OCI-LY1 (cell line): ENCODE results near the gene GBP5.
"Not testable (repeated sequence)": the region's sequence is repeated elsewhere in the genome, so short reads cannot be mapped to it uniquely, and the experiment has no call there.

ENCODE experiments used
- H2AFZ ChIP-seq: fragments of 200-600 bp; sonication (generic), shearing (Covaris generic); 2 replicates; pipeline ENCODE4 v1.6.0; 2014; ENCODE audit warnings: antibody characterized with exemption, mild to moderate bottlenecking, low read length
- H3F3A ChIP-seq: fragments of 200-600 bp; sonication (generic), shearing (Covaris generic); 2 replicates; pipeline ENCODE4 v1.6.0; 2014; ENCODE audit warnings: mild to moderate bottlenecking, antibody characterized with exemption, low read length, moderate library complexity; ENCODE audit not compliant: insufficient read depth
- H3K27ac ChIP-seq: fragments of 200-600 bp; sonication (generic); 2 replicates; pipeline ENCODE4 v1.5.1; 2014; ENCODE audit warnings: low read length, mixed run types, mild to moderate bottlenecking, low read depth; ENCODE audit not compliant: poor library complexity, severe bottlenecking
- H3K27me3 ChIP-seq: fragments of 200-600 bp; sonication (generic); 2 replicates; pipeline ENCODE4 v1.6.0; 2014; ENCODE audit warnings: antibody characterized with exemption, mild to moderate bottlenecking, low read length, moderate library complexity; ENCODE audit not compliant: insufficient read depth
- H3K36me3 ChIP-seq: fragments of 200-600 bp; sonication (generic); 2 replicates; pipeline ENCODE4 v1.6.1; 2014; ENCODE audit warnings: mild to moderate bottlenecking, antibody characterized with exemption, low read length, moderate library complexity, mixed read lengths; ENCODE audit not compliant: insufficient read depth
- H3K4me1 ChIP-seq: fragments of 200-600 bp; sonication (generic); 2 replicates; pipeline ENCODE4 v1.5.1; 2014; ENCODE audit warnings: mild to moderate bottlenecking, low read length, moderate library complexity; ENCODE audit not compliant: insufficient read depth, severe bottlenecking
- H3K4me2 ChIP-seq: fragments of 200-600 bp; sonication (generic), shearing (Covaris generic); 2 replicates; pipeline ENCODE4 v1.6.1; 2014; ENCODE audit warnings: low read length
- H3K4me3 ChIP-seq: fragments of 200-600 bp; sonication (generic); 2 replicates; pipeline ENCODE4 v1.5.1; 2014; ENCODE audit warnings: low read length, low read depth, mild to moderate bottlenecking, mixed read lengths; ENCODE audit not compliant: poor library complexity, severe bottlenecking
- H3K79me2 ChIP-seq: fragments of 200-600 bp; shearing (Covaris generic); 2 replicates; pipeline ENCODE4 v1.6.1; 2016; ENCODE audit warnings: mixed run types, low read length, mixed read lengths; ENCODE audit not compliant: insufficient read depth
- H3K9ac ChIP-seq: fragments of 200-600 bp; sonication (generic), shearing (Covaris generic); 2 replicates; pipeline ENCODE4 v1.6.1; 2014; ENCODE audit warnings: mild to moderate bottlenecking, low read length, mixed read lengths
- H3K9me2 ChIP-seq: fragments of 200-600 bp; sonication (generic), shearing (Covaris generic); 2 replicates; pipeline ENCODE4 v1.6.1; 2014; ENCODE audit warnings: low read depth, mild to moderate bottlenecking, low read length, mixed read lengths
- H3K9me3 ChIP-seq: fragments of 200-600 bp; shearing (Covaris generic); 2 replicates; pipeline ENCODE4 v1.6.1; 2014; ENCODE audit warnings: low read length, mixed read lengths
- H4K20me1 ChIP-seq: fragments of 200-600 bp; sonication (generic), shearing (Covaris generic); 2 replicates; pipeline ENCODE4 v1.6.0; 2016; ENCODE audit warnings: mild to moderate bottlenecking, low read length; ENCODE audit not compliant: insufficient read depth
- CTCF ChIP-seq: fragments of 200-600 bp; sonication (generic), shearing (Covaris generic); IDR thresholded peaks from 2 replicates; pipeline ENCODE4 v1.5.1; 2017; ENCODE audit warnings: mild to moderate bottlenecking, antibody characterized with exemption, low read length, moderate library complexity, mixed read lengths
- EZH2 ChIP-seq: fragments of 200-600 bp; sonication (generic), shearing (Covaris generic); IDR thresholded peaks from 2 replicates; pipeline ENCODE4 v1.8.0; 2017; ENCODE audit warnings: borderline replicate concordance, mixed run types, mild to moderate bottlenecking, antibody characterized with exemption, low read length, moderate library complexity, mixed read lengths

The GBP5 gene

GRCh38 chr1:89304572-89305230, 32.0 kb upstream of the GBP5 start:
- Histone ChIP-seq H3K27me3 (no peaks in the 10 kb centered on the region), H3K9me3 (no peaks in the 10 kb centered on the region), H3K9ac (no peak overlapping the region), H4K20me1 (no peaks in the 10 kb centered on the region), H3K79me2 (no peaks in the 10 kb centered on the region), H3K9me2 (no peaks in the 10 kb centered on the region), H3K36me3 (no peaks in the 10 kb centered on the region), H3K4me1 (no peaks in the 10 kb centered on the region), H3F3A (no peaks in the 10 kb centered on the region), H2AFZ (no peak overlapping the region), H3K27ac (no peak overlapping the region), H3K4me2 (no peak overlapping the region), H3K4me3 (no peak overlapping the region)
- TF ChIP-seq CTCF, result no peak
- TF ChIP-seq EZH2, result no peak

DNA sequence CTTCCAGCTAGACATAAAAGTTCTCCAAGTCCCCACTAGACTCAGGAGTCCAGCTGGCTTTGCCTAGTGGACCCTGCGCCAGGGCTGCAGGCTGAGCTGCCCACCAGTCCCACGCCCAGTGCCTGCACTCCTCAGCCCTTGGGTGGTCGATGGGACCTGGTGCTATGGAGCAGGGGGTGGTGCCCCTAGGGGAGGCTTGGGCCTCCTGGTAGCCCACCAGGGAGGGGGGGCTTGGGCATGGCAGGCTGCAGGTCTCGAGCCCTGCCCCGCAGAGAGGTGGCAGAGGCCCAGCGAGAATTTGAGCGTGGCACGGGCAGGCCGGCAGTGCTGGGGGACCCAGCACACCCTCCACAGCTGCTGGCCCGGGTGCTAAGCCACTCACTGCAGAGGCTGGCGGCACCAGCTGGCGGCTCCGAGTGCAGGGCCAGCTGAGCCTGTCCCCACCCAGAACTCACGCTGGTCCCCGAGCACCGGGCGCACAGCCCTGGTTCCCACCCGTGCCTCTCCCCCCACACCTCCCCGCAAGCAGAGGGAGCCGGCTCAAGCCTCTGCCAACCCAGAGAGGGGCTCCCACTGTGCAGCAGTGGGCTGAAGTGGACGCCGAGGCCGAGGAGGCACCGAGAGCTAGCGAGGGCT, 30.2 kb upstream of the GBP5 start:
- H3K27me3 ChIP-seq, result no peaks in the 10 kb centered on the region
- H3K9ac ChIP-seq, result no peak overlapping the region
- H3K36me3 ChIP-seq, result no peaks in the 10 kb centered on the region
- H3K27ac ChIP-seq, result no peak overlapping the region
- no peaks in the 10 kb centered on the region for H4K20me1 ChIP-seq
- no peak overlapping the region for H3K4me3 ChIP-seq
- no peaks in the 10 kb centered on the region for H3K9me2 ChIP-seq
- no peaks in the 10 kb centered on the region for H3K9me3 ChIP-seq
- no peak overlapping the region for H3K4me2 ChIP-seq
- no peak overlapping the region for H2AFZ ChIP-seq
- H3K4me1 ChIP-seq, result no peaks in the 10 kb centered on the region
- H3K79me2 ChIP-seq, result no peaks in the 10 kb centered on the region
- TF ChIP-seq EZH2 (no peak), CTCF (no peak)
- H3F3A ChIP-seq, result no peaks in the 10 kb centered on the region

GRCh38 chr1:89299739-89300463, 27.2 kb upstream of the GBP5 start:
- H3K79me2 ChIP-seq, H3K4me1 ChIP-seq, H3K4me3 ChIP-seq, H3K9ac ChIP-seq, H3K27ac ChIP-seq, H3K9me3 ChIP-seq, H3K4me2 ChIP-seq, H4K20me1 ChIP-seq, H3K27me3 ChIP-seq, H3F3A ChIP-seq, H3K36me3 ChIP-seq, H2AFZ ChIP-seq, H3K9me2 ChIP-seq: not testable (repeated sequence)
